H7 (cell line): ENCODE results near the gene SEZ6. TPM values are rescaled to one million over a fixed set of nuclear protein-coding genes. Genes with fewer than 3 reads are reported as not detected.

Experiments used
- DNase-seq: peaks from one replicate; pipeline ENCODE4 v3.0.0; 2012
- H3K27me3 ChIP-seq: 2 replicates; pipeline ENCODE4 v1.6.0; 2011; ENCODE audit warnings: mild to moderate bottlenecking, low read length; ENCODE audit not compliant: control insufficient read depth, insufficient read depth
- H3K36me3 ChIP-seq: replicated peaks from 2 replicates; pipeline ENCODE4 v1.5.1; 2011; ENCODE audit warnings: low read length; ENCODE audit not compliant: control insufficient read depth, insufficient read depth
- H3K4me3 ChIP-seq: 2 replicates; pipeline ENCODE4 v1.5.1; 2011; ENCODE audit warnings: low read depth, mild to moderate bottlenecking, control low read depth, low read length, moderate library complexity; ENCODE audit not compliant: insufficient read depth
- total RNA-seq: library from RNA; depleted of rRNA; stranded (reverse); fragments of >200 nt; shearing (Covaris generic); gene quantifications from 2 replicates; pipeline ENCODE4 v1.2.3, GENCODE V29; 2014

SEZ6 gene
- total RNA-seq, 1 experiment from 2014 or later, result 0.83 TPM

DNA sequence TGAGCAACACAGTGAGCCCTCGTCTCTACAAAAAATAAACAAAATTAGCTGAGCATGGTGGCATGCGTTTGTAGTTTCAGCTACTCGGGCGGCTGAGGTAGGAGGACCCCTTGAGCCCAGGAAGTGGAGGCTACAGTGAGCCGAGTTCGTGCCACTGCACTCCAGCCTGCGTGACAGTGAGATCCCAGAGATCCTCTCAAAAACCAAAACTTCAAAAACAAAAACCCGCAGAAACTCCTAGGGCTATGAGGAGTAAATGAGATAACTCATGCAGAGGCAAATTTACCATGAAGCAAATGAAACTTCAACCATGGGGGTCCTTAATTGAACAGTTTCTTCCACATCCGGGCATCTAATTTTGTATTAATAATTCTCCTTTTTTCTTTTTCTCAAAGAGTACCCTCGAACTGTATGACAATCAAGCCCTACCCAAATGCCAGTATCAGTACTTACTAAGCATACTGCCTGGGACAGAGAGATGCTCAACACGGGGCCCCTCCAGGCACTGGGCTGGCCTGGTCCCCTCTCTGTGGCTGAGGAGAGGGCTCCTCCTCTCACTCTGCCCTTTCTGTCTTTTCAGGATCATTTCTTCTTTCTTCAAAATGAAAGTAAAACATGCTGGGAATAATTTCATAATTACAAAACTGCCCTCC is 36.3 kb upstream of the SEZ6 start:
- Histone ChIP-seq H3K27me3 (no peaks in the 10 kb centered on the region), H3K4me3 (no peak overlapping the region)

DNA sequence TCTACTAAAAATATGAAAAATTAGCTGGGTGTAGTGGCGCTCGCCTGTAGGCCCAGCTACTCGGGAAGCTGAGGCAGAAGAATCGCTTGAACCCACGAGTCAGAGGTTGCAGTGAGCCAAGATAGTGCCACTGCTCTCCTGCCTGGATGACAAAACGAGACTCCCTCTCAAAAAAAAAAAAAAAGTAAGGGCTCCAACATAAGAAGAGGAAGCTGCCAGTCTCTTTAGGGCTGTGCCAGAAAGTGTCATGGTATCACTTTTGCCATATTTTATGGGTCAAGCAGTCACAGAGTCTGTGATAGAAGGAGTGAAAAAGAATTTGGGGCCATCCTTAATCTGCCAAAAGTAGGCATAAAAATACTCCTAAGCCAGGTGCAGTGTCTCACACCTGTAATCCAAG is 35.7 kb upstream of the SEZ6 start:
- Histone ChIP-seq H3K4me3 (no peak overlapping the region), H3K36me3 (peaks cover 2% of the 10 kb centered on the region), H3K27me3 (no peaks in the 10 kb centered on the region)
- DNase-seq, result no peak

More for the DNA sequence above, 36.3 kb upstream of the SEZ6 start:
- peaks cover 2% of the 10 kb centered on the region for H3K36me3 ChIP-seq
- DNase-seq, result no peak

DNA sequence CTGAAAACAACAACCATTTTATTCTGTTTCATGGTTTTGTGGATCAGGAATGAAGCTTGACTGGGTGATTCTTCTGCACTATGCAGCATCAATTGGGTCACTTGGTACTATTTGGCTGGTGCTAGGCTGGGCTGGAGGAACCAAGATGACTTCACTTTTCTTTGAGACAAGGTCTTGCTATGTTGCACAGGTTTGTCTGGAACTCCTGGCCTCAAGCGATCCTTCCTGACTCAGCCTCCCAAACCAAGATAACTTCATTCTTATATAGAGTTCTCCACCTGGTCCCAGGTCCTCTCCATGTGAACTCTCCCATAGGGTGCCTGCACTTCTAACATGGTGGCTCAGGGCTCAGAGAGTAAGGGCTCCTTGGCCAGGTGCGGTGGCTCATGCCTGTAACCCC is 35.3 kb upstream of the SEZ6 start:
- Histone ChIP-seq H3K27me3 (no peaks in the 10 kb centered on the region), H3K4me3 (no peak overlapping the region), H3K36me3 (peaks cover 2% of the 10 kb centered on the region)
- DNase-seq, result no peak

DNA sequence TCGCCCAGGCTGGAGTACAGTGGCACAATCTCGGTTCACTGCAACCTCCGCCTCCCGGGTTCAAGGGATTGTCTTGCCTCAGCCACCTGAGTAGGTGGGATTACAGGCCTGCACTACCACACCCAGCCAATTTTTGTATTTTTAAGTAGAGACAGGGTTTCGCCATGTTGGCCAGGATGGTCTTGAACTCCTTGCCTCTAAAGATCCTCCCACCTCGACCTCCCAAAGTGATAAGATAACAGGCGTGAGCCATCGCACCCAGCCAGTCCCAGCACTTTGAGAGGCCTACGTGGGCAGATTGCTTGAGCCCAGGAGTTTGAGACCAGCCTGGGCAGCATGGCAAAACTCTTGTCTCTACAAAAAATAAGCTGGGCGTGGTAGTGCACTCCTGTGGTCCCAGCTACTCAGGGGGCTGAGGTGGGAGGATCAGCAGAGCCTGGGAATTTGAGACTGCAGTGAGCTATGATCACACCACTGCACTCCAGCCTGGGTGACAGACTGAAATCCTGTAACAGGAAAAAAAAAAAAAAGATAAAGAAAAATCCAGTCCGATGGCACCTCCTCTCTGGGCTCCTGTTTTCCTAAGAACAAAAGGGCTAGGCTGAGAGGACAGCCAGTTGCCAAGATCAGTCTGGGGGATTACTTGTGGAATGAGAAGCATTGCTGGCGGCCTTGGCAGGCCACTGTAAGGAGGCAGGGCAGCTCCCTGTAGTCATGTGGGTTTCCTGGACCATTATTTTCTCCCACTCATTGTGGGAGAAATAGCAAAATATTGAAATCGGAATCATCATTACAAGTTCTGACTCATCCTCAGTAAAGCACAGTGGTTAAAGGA is 34.1 kb upstream of the SEZ6 start:
- no peak for DNase-seq
- Histone ChIP-seq H3K36me3 (peaks cover under 1% of the 10 kb centered on the region), H3K4me3 (no peak overlapping the region), H3K27me3 (no peaks in the 10 kb centered on the region)

DNA sequence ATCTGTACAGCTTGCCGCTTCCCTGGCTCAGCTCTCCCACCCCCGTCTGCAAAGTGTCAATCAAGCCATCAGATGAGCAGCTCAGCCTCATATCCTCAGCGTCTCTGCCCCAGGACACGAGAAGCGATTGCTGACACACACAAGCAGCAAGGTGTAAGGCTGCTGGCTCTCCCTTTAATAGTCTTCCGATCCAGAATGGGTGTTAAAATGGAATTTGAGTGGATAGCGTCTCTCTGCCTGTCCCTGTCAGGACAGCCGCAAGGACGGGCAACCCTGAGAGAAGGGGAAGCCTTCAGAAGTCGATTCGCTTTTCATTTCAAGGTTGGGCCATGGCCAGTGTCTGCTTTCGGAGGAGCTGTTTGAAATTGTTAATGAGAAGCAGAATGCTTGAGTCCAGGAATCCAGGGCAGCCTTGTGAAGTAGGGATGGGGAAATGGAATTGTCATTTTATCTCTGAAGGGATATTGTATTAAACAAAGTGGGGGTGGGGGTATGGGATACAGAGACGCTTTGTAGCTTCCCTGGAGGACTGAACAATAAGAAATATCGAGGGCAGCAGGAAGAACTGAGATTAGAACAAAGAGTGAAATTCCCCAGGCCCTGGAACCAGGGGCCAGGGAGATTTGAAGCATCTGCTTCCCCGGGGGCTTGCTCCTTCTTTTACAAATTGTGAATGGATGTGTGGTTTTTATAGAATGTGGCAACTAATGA is 32.4 kb upstream of the SEZ6 start:
- Histone ChIP-seq H3K27me3 (no peaks in the 10 kb centered on the region), H3K36me3 (no peaks in the 10 kb centered on the region), H3K4me3 (no peak overlapping the region)
- no peak for DNase-seq

DNA sequence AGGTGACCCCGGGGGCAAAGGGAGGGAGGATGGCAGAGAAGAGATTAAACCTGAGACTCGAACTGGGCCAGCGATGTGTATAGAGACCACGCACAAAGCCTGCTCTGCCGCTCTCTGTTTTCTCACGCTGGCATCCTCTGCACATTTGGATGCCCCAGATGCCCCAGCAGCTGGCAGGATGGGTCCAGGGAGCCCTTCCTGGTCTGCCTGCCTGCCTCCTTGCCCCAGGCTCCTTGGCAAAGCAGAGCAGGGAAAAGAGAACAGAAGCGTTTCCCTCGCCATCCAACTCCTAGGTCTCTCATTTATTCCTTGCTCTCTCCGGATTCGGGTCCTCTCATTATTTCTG is 31.9 kb upstream of the SEZ6 start:
- Histone ChIP-seq H3K36me3 (no peaks in the 10 kb centered on the region), H3K4me3 (no peak overlapping the region), H3K27me3 (no peaks in the 10 kb centered on the region)
- DNase-seq, result no peak

DNA sequence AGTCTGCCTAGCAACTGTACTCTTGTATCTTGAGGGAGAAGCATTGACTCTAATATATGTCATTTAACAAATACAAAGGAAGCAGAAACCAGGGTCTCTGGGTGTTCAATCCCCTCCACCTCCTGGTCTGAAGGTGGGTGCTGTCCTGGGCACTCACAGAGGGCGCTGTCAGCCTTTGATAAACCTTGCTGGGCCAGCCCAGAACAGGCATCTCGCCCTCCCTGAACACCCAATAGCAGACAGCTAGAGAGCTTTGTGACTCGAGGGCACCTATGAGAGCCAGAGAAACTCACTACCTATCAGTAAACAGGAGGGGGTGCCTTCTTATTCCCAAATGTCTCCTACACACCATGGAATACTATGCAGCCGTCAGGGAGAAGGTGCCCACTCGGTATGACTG is 30.8 kb upstream of the SEZ6 start:
- H3K27me3 ChIP-seq, result no peaks in the 10 kb centered on the region
- H3K4me3 ChIP-seq, result no peak overlapping the region
- no peaks in the 10 kb centered on the region for H3K36me3 ChIP-seq
- no peak for DNase-seq

DNA sequence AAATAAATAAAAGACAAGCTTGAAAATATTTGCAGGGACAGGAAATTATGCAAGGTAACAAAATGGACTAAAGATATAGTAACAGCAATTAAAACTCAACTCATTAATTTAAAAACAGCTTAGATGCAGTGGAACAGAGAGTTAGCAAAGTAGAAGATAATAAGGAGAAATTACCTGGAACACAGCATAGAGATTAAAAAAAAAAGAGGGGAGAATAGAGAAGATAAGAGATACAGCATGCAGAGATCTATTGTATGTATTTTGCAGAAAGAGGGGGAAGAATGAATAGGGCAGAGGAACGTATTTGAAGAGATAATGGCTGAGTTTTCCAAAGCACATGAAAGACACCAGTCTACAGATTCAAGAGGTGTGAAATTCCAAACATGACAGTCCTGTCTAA is 28.7 kb upstream of the SEZ6 start:
- no peak for DNase-seq
- H3K27me3 ChIP-seq, result no peaks in the 10 kb centered on the region

DNA sequence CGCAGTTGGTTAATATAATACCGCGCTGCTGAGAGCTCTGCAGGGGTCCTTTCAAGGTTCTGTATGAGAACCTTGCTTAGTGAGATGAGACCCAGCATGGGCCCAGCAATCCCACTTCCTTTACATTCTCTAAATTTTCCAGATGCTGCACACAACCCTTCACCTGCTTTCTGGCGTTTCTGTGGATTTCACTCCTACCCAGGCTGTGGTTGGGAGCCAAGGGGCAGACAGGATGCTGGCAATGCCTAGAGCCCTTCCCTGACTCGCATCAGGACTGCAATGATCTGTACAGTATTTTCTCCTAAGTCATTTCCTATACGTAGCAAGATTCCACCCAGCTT is 27.0 kb upstream of the SEZ6 start:
- no peak for DNase-seq
- Histone ChIP-seq H3K27me3 (no peaks in the 10 kb centered on the region), H3K36me3 (no peaks in the 10 kb centered on the region), H3K4me3 (no peak overlapping the region)

More for the DNA sequence above, 28.7 kb upstream of the SEZ6 start:
- Histone ChIP-seq H3K4me3 (no peak overlapping the region), H3K36me3 (no peaks in the 10 kb centered on the region)

DNA sequence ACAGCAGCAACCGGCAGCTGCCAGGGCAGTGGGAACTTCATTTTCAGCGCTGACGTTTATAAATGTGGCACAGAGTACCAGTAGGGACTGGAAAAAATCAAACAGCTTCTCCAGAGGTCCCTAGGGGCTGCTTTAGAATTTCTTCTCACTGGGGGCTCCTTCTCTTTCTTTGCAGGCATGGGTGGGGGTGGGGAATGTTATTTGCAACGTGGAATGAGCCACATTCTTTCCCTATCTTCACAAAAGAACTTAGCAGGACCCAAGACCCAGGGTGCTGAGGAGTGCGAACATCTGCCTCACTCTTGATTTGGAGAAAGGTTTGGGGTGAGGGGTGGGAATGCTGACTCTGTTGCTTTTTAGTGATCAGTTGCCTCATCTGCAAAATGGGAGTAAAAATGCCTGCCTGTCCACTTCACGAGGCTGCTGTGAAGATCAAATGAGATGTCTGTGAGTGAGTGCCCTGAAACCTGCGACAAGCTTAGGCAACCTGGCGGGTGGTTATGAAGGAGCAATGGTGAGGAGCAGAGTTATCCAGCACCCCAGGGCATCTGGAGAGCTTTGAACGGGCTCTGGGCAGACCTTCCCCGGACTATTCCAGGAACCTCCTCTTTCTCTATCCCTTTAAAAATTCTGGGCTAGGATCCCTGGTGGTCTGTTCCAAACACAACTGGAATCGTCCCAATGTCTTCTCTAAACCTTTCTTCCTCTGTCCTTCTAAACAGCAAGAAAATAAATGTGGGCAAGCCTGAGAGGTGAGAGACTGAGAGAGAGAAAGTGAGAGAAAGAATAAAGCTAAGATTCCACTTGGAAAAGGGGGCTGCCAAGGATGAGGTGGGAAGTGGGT is 26.4 kb upstream of the SEZ6 start:
- DNase-seq, result peak; percentile 53
- no peak overlapping the region for H3K4me3 ChIP-seq
- H3K27me3 ChIP-seq, result no peaks in the 10 kb centered on the region
- H3K36me3 ChIP-seq, result no peaks in the 10 kb centered on the region

DNA sequence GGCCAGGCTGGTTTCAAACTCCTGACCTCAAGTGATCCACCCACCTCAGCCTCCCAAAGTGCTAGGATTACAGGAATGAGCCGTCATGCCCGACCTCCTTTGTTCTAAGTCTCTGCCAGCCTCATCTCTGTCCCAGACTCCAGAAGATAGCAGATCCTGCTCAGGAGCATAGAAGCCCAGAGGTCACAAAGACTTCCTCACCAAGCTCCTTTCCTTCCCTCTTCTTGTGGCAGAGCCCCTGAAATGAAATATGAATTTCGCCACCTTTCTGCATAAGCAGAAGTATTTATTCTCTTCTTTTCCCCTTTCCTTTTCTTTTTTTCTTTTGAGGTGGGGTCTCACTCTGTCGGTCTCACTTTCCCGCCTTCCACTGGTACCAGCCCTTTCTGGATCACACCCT is 25.7 kb upstream of the SEZ6 start:
- Histone ChIP-seq H3K27me3 (no peaks in the 10 kb centered on the region), H3K36me3 (no peaks in the 10 kb centered on the region), H3K4me3 (no peak overlapping the region)
- DNase-seq, result no peak

DNA sequence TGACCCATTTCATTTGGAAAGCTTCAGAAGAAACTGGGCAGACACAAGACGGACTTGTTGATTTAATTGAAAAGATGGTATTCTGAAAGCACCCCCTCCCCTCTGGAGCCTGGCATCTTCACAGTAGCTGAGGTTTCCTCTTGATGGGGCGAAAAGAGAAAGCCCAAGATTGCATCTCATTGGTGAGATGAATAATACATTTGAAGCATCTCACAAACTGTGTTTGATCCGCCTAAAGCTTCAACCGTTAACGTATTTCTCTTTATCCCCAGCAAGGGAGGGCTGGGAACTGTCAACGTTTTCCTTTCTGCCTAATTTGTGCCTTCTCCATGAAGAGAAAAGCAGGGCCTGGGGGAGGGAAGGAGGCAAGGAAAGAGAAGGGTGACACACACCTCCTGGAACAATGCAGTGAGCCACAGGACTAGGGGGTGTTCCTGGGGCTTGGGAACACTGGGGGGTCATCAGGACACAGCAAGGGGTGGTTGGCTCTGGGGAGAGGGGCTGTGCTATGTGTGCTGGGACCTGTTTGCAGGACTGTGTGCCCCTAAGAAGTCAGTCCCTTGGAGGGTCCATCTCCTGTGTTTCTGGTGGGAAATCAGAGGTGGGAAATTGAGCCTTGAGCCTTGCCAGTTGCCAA is 18.6 kb upstream of the SEZ6 start:
- no peak for DNase-seq
- Histone ChIP-seq H3K36me3 (no peaks in the 10 kb centered on the region), H3K27me3 (no peaks in the 10 kb centered on the region), H3K4me3 (no peak overlapping the region)

DNA sequence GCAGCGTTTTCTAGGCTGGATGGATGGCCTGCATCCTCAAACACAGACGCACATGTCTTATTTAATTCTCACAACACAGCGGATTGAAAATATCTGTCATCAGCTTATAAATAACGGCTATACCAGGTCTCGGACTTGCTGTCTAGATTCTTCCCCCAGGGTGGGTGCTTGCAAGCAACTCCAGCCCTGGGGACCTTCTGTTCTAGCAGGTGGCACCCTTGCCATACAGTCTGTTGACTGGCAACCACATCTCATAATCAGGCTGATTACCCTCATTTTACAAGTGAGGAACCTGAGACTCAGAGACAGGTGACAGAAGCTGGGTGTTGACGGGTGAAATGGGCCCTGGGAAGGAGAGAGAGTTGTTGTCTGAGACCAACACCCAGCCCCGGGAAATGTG is 16.2 kb upstream of the SEZ6 start:
- H3K36me3 ChIP-seq, result no peaks in the 10 kb centered on the region
- no peaks in the 10 kb centered on the region for H3K27me3 ChIP-seq
- no peak overlapping the region for H3K4me3 ChIP-seq
- no peak for DNase-seq

DNA sequence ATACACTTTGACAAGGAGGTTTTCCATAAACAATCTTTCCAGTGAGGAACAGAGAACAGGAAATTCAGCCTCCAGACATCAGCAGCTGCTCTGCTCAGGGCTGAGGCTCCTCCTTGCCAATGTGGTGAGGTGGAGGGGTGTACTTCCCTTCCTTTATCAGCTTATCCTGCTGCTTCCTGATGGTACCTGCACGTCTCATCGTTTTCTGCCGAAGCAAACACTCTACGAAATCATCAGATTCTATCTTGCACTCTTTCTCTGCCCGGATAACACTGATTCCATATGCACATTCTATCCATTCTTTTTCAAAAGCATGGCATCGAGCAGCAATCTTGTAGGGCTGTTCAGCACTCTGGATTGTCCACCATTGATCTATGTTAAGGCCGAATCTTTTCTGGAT is 15.4 kb upstream of the SEZ6 start:
- H3K27me3 ChIP-seq, result no peaks in the 10 kb centered on the region
- H3K36me3 ChIP-seq, result no peaks in the 10 kb centered on the region
- no peak for DNase-seq
- H3K4me3 ChIP-seq, result no peak overlapping the region
